ENCODE data around the gene CUX1.

Gene CUX1

DNA sequence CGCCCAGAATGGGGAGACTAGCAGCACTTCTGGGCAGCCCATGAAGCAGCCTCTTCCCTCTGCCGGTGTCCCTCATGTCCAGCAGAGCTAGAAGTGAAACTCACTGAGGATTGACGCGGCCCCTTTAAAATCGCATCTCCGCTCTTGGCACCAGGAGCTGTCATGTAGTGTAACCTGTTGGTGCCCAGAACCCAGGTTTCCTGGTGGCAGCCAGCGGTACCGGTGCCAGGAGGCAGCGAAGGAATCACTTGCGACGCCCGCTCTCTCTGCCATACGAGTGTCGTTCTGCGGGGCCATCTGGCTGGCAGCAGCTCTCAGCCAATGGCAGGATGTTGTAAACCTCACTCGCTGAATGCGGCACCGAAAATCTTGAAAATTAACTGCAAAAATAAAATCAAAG lies 82.7 kb downstream of the CUX1 start:
- DNase-seq, result no peak

DNA sequence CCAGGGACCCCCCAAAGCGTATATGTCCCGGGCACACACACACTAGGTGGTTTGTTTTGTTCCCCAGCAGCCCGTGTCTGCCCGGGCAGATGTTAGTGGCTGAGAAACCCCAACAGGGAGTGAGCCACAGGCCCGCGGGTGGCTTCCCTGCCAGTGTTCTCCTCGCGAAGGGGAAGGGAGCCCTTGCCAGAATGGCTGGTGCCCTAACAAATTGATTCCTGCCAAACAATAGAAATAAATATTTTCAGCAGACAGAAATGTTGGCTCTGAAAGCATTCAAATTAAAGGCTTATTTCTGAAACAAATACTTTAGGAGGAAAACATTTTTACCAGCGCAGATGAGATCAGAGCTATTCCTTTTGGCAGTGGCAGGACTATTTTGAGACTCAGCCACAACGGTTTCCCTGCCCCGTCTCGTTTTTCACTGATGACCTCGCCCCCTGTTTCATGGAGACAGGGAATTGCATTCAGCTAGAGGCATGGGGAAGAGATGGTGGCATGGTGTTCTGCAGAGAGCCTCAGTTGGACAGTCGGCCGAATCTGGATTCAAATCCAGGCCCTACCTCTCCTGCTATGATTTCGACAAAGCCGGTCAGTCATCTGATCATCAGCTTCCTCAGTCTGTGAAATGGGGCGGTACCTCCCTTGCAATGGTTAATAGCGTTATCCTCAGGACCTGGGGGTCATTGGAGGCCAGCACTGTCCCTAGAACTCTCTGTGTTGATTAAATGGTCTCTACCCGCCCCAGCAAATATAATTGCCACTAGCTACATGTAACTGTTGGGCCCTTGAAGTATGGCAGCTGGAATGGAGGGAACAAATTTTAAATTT lies 84.5 kb downstream of the CUX1 start:
- DNase-seq, result no peak

DNA sequence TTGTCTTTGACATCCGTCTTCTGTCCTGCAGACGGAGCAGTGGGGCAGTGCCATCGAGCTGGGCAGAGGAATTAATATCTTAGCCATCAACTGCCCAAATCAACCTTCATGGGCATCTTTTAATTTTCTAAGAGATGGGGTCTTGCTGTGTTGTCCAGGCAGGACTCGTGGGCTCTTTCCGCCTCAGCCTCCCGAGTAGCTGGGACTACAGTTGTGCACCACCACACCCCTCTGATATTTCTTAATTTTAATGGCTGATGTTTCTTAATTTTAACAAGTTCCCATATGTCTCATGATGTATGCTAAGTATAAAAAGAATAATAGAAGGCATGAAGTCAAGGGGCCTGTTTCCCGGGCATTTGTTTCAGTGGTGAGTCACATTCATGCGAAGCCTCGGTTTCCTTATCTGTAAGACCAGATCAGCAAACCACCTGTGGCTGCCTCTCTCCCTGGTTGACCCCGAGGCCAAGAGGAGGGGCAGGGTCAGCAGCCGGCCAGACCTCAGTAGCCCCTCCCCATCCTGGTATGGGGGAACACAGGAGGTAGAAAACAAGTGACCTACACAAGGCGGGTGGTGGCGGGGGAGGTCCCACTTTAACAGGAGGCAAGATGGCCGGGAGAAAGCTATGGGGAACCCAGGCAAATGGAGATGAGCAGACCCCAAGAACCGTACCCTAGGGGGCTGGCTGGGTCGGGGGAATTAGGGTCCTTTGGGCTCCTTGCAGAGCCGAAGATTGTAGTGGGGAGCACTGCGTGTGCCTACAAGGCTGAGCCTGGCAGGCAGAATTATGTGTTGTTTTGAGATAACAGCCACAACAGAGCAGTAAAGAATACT lies 85.5 kb downstream of the CUX1 start:
- DNase-seq, result no peak

DNA sequence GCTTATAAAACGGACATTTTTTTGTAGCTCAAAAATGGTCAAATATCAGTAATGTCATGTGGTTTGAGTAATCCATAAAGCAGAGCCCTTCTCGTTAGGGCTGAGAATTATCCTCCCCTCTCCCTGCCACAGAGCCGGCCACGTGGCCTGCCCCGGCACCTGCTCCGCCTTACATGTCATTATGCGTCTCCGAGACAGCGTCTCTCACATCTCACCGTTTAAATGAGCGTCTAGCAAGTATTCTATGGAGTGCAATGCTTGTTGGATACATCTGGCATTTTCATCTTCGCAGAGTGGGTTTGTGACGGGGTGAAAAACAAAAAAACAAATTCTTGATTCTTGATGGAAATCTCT lies 86.1 kb downstream of the CUX1 start:
- no peak for DNase-seq

DNA sequence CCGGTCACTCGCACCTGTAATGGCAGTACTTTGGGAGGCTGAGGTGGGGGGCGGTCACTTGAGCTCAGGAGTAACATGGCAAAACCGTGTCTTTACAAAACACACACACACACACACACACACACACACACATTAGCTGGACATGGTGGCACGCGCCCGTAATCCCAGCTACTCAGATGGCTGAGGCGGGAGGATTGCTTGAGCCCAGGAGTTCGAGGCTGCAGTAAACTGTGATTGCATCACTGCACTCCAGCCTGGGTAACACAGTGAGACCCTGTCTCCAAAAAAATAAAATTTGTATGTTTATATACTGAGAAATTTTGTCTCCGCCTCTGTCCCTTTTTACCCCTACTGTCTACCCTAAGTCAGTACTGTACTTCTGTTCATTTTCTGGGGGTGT lies 86.6 kb downstream of the CUX1 start:
- DNase-seq, result no peak

DNA sequence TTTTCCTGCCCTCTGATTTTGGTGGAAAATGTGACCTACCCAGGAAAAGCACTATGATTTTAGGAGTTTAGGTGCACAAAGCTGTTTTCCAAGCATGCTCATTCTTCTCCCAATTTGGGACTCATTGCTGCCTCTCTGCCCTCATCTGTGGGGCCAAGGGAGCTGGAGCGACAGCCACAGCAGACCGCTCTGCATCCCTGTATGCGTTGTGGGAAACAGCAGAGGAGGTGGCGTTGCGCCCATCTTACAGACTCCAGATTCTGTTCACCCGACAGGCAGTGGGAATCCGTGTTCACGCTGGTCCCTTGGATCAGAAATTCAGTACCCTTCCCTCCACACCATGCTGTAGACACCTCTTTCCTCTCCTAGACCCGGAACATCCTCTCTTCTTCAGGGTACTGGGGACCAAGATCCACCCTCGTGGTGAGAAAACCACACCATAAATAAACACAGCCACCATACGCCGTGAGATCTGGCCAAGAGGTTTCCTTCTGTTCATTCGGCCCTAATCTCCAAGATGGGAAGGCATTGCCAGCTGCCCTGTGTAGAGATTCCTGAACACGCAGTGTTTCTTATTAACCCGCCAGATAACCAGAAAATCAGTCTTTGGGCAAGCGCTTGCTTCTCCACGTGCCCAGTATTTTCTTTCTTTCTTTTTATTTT lies 87.9 kb downstream of the CUX1 start:
- no peak for DNase-seq

DNA sequence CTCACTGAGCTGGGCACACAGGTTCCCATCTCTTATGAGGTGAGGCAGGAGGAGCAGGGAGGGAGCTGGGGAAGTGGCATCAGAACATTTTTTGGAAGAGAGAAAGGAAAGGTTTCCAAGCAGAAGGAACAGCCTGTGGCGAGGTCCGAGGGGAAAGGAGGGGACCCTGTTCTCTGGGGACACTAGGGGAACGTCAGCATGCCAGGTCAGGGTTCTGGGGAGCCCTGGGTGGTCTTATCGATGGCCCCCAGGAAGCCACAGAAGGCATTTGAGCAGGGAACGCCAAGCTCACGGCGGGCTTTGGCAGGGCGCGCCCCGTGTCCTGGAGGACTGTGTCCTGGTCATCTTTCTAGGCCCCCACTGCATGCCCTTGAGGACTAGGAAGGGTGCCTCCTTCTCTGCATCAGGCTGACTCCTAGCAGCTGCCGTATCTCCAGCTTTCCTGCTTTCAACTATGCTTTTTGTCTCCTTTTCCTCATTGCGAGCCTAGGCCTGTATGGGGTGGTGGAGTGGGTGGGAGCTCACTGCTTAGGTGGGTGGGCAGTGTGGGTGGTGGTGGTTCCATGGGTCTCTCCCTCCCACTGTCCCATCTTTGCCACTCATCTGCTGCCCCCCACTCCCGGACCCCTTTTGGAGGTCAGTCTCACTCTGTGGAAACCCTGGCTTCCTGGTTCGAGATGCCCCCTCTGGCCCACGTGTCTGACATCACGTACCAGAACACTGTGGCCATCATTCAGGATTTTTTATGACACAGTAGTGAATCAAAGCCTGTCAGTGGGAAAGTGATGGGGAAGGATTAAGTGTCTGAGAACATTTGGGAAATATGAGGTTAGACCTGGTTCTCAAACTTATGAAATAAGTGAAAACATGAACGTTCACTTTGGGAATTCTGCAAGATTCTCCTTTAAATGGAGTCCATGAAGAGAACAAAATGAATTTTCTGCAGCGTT lies 89.1 kb downstream of the CUX1 start:
- DNase-seq, result no peak

DNA sequence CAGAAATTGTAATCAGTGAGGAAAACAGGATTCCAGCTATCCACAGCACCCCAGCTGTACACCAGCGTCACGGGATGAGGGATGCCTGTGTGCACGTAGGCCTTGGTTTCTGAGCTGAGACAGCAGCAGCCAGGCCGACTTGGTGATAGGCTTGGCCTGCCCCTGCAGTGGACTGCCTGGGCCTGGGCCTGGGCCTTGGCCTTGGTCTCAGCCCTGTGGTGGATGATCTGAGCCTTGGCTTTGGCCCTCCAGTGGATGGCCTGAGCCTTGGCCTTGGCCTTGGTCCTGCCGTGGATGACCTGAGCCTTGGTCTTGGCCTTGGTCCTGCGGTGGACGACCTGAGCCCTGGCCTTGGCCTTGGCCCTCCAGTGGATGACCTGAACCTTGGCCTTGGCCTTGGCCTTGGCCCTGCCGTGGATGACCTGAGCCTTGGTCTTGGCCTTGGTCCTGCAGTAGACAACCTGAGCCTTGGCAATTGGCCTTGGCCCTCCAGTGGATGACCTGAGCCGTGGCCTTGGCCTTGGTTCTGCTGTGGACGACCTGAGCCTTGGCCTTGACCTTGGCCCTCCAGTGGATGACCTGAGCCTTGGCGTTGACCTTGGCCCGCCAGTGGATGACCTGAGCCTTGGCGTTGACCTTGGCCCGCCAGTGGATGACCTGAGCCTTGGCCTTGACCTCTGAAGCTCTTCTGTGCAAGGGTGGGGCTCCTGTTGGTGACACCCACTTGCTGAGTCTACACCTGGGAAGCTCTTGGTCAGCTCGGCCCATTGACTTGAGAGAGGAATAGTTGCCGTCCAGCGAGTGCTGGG lies 93.8 kb downstream of the CUX1 start:
- no peak for DNase-seq

DNA sequence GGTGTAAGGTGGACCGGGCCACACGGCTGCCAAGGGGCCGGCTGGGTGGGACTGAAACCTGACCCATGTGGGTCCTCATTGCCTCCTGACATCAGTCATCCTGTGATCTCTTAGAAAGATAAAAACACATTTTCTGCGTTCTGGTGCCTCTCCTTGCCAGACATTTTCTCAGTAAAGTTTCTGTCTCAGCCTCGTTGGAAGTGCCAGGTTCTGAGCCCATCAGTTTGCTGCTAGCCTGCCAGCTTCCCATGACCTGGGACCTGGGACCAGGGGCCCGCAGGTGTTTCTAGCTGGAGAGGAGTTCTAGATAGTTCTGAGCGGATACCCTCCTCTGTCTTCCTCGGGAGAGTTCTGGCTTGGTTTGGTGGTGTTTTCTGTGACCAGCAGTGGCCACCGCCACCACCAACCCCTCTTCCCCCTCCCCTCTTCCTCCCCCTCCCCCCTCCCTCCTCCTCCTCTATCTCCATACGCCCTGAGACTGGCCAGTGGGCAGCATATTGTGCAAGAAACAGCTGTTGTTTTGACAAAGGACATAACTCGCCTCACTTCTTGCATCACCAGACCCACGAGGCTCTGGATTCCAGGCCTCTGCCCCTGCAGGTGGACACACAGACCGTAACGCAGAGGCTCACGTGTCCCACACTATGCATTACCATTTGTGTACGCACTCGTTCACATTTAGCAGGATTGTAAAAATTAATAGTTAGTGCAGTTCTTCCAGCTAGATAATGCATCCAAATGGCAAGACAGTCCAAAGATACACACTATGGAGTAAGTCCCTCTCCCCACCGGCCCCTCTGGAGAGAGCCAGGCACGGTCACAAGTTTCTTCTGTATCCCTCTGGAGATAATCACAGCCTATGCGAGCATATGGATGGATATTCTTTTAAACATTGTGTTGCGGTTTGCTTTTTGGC lies 94.6 kb downstream of the CUX1 start:
- no peak for DNase-seq

DNA sequence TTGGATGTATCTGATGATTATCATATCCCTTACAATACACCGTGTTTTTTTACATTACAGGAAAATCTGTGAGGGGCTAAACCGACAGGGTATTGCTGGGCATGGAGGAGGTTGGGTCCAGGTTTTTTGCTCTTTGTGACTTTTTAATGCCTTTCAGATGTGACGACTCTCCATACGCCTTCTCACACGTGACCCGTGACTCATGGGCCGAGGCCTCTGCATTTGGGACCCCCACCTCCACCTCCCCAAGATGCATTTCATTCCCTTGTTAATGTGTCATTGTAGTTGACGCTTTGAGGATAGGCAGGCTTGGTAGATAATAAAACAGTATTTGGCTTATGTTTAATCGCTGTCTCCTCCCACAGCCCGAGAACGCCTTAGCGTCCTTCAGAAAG lies 95.3 kb downstream of the CUX1 start:
- no peak for DNase-seq

DNA sequence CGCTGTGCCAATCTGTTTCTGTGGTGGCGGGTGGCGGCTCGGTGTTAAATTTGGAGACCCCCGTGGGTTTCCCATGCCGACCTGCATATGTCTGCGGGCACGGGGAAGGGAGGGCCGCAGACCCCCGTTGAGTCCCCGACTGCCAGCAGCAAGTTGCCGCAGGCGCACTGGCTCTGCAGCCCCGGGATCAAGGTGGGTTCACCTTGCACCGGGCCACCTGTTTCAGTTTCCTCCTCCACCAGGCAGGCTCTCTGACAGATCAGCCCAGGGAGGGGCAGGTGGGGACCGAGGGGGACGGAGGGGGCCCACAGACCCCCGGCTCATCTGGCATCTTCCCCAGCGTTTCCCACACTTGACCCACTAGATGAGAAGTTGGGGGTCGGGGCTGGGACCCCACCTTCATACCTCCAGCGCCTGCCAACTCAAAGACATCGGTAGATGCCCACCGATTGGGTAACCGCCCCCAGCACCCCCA lies 95.9 kb downstream of the CUX1 start:
- DNase-seq, result no peak

DNA sequence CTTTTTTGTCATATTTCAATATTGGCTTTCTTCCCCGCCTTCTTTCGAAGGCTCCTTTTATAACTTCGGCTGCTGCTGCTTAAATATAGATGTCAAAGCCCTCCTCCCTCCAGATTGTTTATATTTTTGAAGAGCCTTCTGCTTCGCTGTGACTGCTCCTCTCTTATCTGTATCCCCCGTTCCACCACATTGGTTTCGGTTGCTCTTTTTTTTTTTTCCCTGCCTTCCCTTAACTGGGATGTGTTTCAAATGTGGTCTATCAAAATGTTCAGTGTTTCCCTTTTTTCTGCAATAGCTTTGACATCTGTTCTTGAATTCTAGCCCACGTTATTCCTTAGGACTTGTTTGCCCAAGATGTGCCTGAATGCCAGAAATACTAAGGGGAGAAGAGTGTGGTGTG lies 96.4 kb downstream of the CUX1 start:
- DNase-seq, result no peak

DNA sequence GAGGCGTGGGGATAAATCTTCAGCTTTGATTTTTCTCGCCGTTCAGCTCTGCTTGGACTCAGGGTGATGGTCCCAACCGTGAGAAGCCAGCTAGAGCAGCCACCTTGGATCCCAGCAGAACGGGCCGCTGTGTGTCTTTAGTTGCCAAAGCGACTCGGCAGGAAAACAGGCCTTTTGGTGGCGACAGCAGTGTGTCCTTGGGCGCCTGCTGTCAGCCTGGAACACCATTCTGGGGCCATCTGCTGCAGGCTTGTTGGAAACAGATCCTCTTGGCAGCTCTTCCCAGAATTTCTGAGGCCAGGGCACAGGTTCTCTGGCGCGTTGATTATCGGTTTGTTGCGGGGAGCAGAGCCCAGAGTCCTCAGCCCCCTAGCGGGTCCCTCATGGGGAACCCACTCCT lies 97.6 kb downstream of the CUX1 start:
- no peak for DNase-seq

DNA sequence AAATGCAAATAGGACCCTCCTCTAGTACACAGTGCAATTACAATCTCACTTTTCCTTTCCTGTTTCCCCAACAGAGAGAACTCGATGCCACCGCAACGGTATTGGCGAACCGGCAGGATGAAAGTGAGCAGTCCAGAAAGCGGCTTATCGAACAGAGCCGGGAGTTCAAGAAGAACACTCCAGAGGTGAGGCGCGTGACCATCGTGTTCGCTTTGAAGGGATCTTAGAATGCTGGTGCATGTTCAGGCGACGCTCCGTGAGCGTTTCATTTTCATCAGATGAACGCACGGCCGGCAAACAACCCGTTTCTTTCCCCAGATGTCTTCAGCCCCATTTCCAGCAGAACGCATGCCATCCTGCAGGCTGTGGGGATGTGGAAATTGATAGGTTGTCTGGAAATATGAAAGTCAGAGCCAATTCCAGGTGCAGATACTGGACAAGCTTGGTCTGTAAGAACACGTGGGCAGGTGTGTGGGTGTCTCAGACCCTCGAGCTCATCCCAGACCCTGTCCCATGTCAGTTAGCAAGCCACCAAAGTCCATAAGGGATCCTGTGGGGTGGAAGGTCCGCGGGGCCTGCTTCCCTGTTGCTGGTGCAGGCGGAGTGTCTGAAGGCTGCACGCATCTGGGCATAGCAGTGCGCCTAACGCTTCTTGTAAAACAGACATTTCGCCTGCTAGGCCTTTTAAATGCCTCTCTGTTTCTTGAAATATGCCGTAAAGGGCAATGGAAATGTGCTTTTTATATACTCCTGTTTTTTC lies 98.8 kb downstream of the CUX1 start:
- DNase-seq, result no peak

DNA sequence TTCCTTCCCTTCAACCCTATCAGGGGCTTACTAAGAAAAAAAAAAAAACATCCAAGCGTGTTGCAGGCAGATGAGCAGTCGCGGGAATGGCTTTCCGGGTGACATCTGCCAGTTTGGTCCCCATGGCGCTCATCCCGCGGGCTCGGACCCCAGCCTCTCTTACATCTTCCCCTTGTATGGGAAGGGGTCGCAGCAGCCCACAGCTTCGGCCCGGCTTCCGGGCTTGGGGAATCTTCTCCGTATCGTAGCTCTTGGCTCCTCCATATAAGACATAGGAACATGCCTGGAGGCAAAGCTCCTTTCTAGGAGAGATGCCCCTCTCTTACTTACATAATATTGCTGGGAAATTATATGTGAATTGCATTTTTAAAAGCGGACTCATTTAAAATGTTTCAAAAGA lies 99.5 kb downstream of the CUX1 start:
- DNase-seq, result no peak

DNA sequence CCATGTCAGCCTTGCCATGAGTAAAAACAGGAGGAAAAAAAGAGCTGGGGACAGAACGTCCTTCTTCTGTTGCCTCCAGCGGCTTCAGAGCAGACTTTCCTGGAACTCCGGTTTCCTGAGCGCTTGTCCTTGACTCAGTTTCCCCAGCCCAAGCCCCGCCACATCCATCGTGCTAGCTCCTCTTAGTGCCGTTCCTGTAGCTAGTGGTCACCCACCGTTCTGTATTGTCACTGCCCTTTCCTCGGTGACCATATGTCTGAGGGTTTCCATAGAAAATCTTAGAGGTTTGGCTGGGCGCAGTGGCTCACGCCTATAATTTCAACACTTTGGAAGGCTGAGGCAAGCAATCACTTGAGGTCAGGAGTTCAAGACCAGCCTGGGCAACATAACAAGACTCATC lies 100.1 kb downstream of the CUX1 start:
- DNase-seq, result no peak

DNA sequence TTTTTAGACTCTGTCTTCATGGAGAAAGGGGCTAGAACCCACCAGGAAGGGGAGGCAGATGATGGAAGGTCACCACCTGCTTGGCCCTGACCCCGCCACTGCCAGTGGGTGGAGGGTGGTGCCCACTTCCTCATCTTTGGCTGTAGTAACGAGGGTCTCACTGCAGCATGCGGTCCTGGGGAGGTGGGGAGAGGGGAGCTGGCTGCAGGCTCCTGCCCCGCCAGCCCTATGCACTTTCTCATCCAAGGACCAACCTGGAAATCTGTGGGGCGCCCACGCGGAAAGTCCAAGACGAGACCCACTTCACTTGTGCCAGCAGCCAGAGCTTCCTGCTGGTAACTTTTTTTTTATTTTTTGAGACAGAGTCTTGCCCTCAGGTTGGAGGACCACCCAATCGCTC lies 101.0 kb downstream of the CUX1 start:
- DNase-seq, result no peak

DNA sequence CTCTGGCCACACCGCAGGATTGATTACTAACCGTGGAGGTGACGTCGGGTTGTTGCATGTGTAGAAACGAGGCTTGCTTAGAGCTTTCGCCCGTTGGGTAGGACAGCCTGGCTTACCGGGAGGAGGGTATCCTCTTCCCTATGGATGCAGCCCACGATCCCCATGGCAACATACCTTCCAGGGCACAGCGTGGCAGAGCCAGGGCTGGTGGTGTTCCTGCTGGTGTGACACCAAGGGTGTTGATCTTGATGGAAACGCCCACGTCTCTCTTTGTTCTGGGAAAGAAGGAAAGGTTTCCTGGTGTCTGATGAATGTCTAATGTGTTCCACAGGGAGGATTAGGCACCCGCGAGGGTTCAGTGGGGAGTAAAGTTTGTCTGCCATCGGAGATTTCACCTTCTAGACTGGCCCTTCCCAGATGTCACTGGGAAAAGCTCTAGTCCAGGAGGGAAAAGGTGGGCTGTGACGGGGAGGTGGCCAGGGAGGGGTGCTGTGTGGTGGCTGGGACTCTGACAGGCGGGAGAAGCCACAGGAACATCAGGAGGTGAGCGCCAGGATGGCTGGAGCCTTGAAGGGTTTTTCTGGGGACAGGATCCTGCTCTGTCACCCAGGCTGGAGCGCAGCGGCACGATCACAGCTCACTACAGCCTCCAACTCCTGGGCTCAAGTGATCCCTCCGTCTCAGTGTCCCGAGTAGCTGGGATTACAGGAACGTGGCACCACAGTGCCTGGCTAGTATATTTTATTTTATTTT lies 102.1 kb downstream of the CUX1 start:
- DNase-seq, result no peak

DNA sequence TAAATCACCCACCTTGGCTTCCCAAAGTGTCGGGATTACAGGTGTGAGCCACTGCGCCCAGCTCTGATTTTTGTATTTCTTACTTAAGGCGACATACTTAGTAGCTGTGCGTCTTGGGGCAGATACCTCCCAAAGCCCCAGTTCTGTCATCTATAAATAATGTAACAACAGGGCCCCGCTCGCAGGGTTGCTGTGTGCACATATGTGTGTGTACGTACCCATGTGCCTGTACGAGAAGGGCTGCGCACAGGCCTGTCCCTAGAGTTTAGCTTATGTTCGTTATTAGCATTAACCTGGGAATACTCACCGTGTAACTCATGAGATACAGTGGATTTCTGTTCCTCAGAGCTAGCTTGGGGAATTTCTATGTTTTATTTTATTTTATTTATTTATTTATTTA lies 103.6 kb downstream of the CUX1 start:
- no peak for DNase-seq
